Fibroblast of lung (primary cell): Measurements from ENCODE around the gene ANKRD44. TPM values are rescaled to one million over a fixed set of nuclear protein-coding genes. Genes with fewer than 3 reads are reported as not detected.

Experiments
- DNase-seq, 2 donors: peaks; one replicate each; pipeline versions ENCODE4 v3.0.0 to v3.0.0-alpha.2; 2010; ENCODE audit warnings: low read depth in 2 of 2
- H2AFZ ChIP-seq: 2 replicates; pipeline ENCODE4 v1.5.1; 2012; ENCODE audit warnings: low read length, control low read depth, inconsistent platforms
- H3K27ac ChIP-seq: 2 replicates; pipeline ENCODE4 v1.5.1; 2011; ENCODE audit warnings: low read length, control low read depth; ENCODE audit not compliant: insufficient read depth
- H3K27me3 ChIP-seq: 2 replicates; pipeline ENCODE4 v1.5.1; 2011; ENCODE audit warnings: mild to moderate bottlenecking, low read length; ENCODE audit not compliant: control insufficient read depth, insufficient read depth
- H3K36me3 ChIP-seq: 2 replicates; pipeline ENCODE4 v1.5.1; 2011; ENCODE audit warnings: low read length; ENCODE audit not compliant: control insufficient read depth, insufficient read depth
- H3K4me1 ChIP-seq: 2 replicates; pipeline ENCODE4 v1.5.1; 2011; ENCODE audit warnings: low read length; ENCODE audit not compliant: control insufficient read depth, insufficient read depth; ENCODE audit errors: extremely low read depth
- H3K4me2 ChIP-seq: 2 replicates; pipeline ENCODE4 v1.5.1; 2011; ENCODE audit warnings: low read length, control low read depth; ENCODE audit not compliant: insufficient read depth; ENCODE audit errors: extremely low read depth
- H3K4me3 ChIP-seq, 4 experiments: fragments of 200-600 bp in 1 of 4; sonication (generic) in 1 of 4; replicated peaks in 1 of 4; 2 replicates each; pipeline ENCODE4 v1.5.1; 2011 to 2016; ENCODE audit warnings: low read length in 4 of 4, low read depth in 3 of 4, mild to moderate bottlenecking in 3 of 4, control low read depth in 2 of 4, inconsistent platforms in 1 of 4, mixed read lengths in 1 of 4; ENCODE audit not compliant: insufficient read depth in 1 of 4; ENCODE audit errors: control extremely low read depth in 1 of 4
- H3K79me2 ChIP-seq: 2 replicates; pipeline ENCODE4 v1.5.1; 2012; ENCODE audit warnings: mild to moderate bottlenecking, low read length, inconsistent platforms; ENCODE audit not compliant: control insufficient read depth, insufficient read depth
- H3K9ac ChIP-seq: 2 replicates; pipeline ENCODE4 v1.5.1; 2011; ENCODE audit warnings: mild to moderate bottlenecking, low read length, control low read depth; ENCODE audit not compliant: insufficient read depth
- H3K9me3 ChIP-seq: 2 replicates; pipeline ENCODE4 v1.5.1; 2012; ENCODE audit warnings: low read depth, low read length; ENCODE audit not compliant: control insufficient read depth, insufficient read depth
- H4K20me1 ChIP-seq: 2 replicates; pipeline ENCODE4 v1.5.1; 2011; ENCODE audit warnings: low read length; ENCODE audit not compliant: control insufficient read depth, insufficient read depth; ENCODE audit errors: extremely low read depth
- CTCF ChIP-seq, 2 donors: IDR thresholded peaks in 1 of 2; conservative IDR thresholded peaks in 1 of 2; 1 replicate in 1 of 2; 2 replicates in 1 of 2; pipeline ENCODE4 v1.5.1; 2011 to 2012; ENCODE audit warnings: low read length in 2 of 2, control low read depth in 1 of 2, inconsistent platforms in 1 of 2, low read depth in 1 of 2, mild to moderate bottlenecking in 1 of 2
- EZH2 ChIP-seq: IDR thresholded peaks from 2 replicates; pipeline ENCODE4 v1.5.1; 2012; ENCODE audit warnings: low read length, control low read depth, mild to moderate bottlenecking; ENCODE audit errors: missing control alignments
- polyA plus RNA-seq, 2 donors: library from polyadenylated mRNA; depleted of rRNA in 1 of 2; stranded (reverse) in 1 of 2; unstranded in 1 of 2; fragments of >200 nt; gene quantifications; 2 replicates each; pipeline ENCODE4 v1.2.1, GENCODE V29; 2011 to 2012; ENCODE audit warnings: missing spikeins in 1 of 2
- total RNA-seq: library from RNA; depleted of rRNA; stranded (reverse); fragments of >200 nt; gene quantifications from 2 replicates; pipeline ENCODE4 v1.2.1, GENCODE V29; 2014

The ANKRD44 gene
- total and polyA plus RNA-seq, 2 donors (not counting 1 experiment from before 2014, with no cell fraction given) = 7.6 to 9.7 TPM

- Histone ChIP-seq H4K20me1 (no peaks in the 10 kb centered on the region), H3K4me1 (no peaks in the 10 kb centered on the region), H3K9me3 (no peaks in the 10 kb centered on the region), H3K36me3 (no peaks in the 10 kb centered on the region), H3K27me3 (no peaks in the 10 kb centered on the region), H3K4me3 (no peak overlapping the region), H3K79me2 (no peaks in the 10 kb centered on the region), H3K4me2 (no peak overlapping the region), H3K9ac (no peak overlapping the region), H3K27ac (no peak overlapping the region), H2AFZ (no peak overlapping the region)
- peak in 1 of 2 donors; percentile 60 for DNase-seq
- TF ChIP-seq CTCF (conservative IDR thresholded peaks at IDR 0.05 in 1 of 2, IDR thresholded peaks at IDR 0.05 in 1 of 2; ENCODE audit: low read depth in 1 of 2, low read length in 2 of 2) (peak; percentile 44 to 66), EZH2 (no peak)
Measured at GRCh38 chr2:197191177-197191939, 119.2 kb downstream of the ANKRD44 start.

- TF ChIP-seq EZH2 = no peak
- TF ChIP-seq CTCF (conservative IDR thresholded peaks at IDR 0.05 in 1 of 2, IDR thresholded peaks at IDR 0.05 in 1 of 2; ENCODE audit: low read depth in 1 of 2, low read length in 2 of 2) = no peak
- no peak overlapping the region for H3K9ac ChIP-seq
- no peak overlapping the region for H3K27ac ChIP-seq
Measured at GRCh38 chr2:197190100-197190432, 120.5 kb downstream of the ANKRD44 start.

GRCh38 chr2:197189426-197190099 lies 121.0 kb downstream of the ANKRD44 start:
- Histone ChIP-seq H3K27me3 (no peaks in the 10 kb centered on the region), H3K4me2 (no peak overlapping the region), H3K36me3 (no peaks in the 10 kb centered on the region), H3K9me3 (no peaks in the 10 kb centered on the region), H3K4me3 (no peak overlapping the region), H3K4me1 (no peaks in the 10 kb centered on the region), H2AFZ (no peak overlapping the region), H4K20me1 (no peaks in the 10 kb centered on the region), H3K79me2 (no peaks in the 10 kb centered on the region), H3K27ac (no peak overlapping the region), H3K9ac (no peak overlapping the region)
- DNase-seq = no peak
- TF ChIP-seq EZH2 = no peak
- TF ChIP-seq CTCF (conservative IDR thresholded peaks at IDR 0.05 in 1 of 2, IDR thresholded peaks at IDR 0.05 in 1 of 2; ENCODE audit: low read depth in 1 of 2, low read length in 2 of 2) = no peak

More at GRCh38 chr2:197190100-197190432, 120.5 kb downstream of the ANKRD44 start:
- H3K9me3 ChIP-seq = no peaks in the 10 kb centered on the region
- no peaks in the 10 kb centered on the region for H3K27me3 ChIP-seq
- H3K4me1 ChIP-seq = no peaks in the 10 kb centered on the region
- no peaks in the 10 kb centered on the region for H3K79me2 ChIP-seq
- peak in 1 of 2 donors; percentile 21 for DNase-seq
- no peak overlapping the region for H3K4me2 ChIP-seq
- no peaks in the 10 kb centered on the region for H4K20me1 ChIP-seq
- H2AFZ ChIP-seq = no peak overlapping the region
- no peaks in the 10 kb centered on the region for H3K36me3 ChIP-seq
- no peak overlapping the region for H3K4me3 ChIP-seq
